Stimulated activated CD8-positive, alpha-beta memory T cell treated with anti-CD3 and anti-CD28 coated beads, Interleukin-2, amount 100 ng/mL, for 48 hours (primary cell): ENCODE measurements around the gene UBQLN4.
"Not testable (repeated sequence)": the region's sequence is repeated elsewhere in the genome, so short reads cannot be mapped to it uniquely, and the experiment has no call there.

ENCODE experiments used
- DNase-seq, 2 donors: peaks; one replicate each; pipeline ENCODE4 v3.0.0-alpha.2; 2020; ENCODE audit warnings: low read depth in 2 of 2

UBQLN4 gene

DNA sequence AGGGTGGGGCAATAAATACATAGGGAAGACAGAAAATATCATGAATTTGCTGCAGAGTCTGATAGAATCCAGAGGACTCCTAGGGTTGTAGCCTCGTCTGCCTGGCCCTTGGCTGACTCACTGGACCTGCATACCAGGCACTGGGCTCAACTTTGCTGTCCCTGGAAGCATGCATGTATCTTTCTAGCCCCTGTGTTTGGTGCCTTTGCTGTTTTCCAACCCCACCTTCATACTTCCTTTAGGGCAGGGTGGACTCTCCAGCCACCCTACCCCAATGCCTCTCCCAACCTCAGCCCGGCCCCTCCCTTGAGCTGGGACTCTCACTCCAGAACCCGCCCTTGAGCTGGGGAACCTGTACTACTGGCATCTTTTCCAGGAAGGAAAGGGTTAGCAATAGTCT is 8.6 kb upstream of the UBQLN4 start:
- DNase-seq, result no peak

GRCh38 chr1:156060937-156061636 is 7.5 kb upstream of the UBQLN4 start, which contains the start of gene RAB25:
Gene RAB25 (plus strand): TSS chr1:156061160. CDS start chr1:156061401, 241 bp downstream.
- DNase-seq, result no peak

- DNase-seq, result no peak
Measured at GRCh38 chr1:156056326-156056849, 2.8 kb upstream of the UBQLN4 start.

- DNase-seq, result no peak
Measured at GRCh38 chr1:156055281-156056048, 1.9 kb upstream of the UBQLN4 start.

DNA sequence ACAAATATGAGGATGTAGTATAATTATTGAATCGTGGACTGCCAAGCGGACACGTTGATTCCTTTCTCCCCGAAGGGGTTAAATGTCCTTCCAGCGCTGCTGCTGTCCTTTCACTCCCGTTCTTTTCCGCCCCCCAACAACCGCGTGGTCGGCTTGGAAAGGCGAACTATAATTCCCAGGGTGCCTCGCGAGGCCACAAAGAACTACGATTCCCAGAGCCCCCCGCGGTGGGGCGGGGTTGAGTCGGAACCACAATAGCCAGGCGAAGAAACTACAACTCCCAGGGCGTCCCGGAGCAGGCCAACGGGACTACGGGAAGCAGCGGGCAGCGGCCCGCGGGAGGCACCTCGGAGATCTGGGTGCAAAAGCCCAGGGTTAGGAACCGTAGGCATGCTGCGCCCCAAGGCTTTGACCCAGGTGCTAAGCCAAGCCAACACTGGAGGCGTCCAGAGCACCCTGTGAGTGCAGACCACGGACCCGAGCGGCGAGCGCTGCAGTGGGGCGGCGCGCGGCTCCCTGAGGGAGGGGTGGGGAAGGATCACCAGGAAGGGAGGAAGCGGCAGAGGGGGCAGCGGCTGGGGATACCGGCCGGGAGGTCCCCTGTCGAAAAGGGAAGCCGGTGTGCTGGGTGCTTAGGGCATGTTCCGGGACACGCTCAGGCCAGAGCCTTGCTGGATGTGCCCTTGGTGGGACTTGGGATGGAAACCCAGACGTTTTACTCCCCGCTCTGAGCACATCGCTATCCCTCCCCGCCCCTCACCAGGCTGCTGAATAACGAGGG is 1.1 kb upstream of the UBQLN4 start, which contains the start of gene LAMTOR2:
LAMTOR2 (plus strand) TSS at position 283 of the 781 bp plus-strand sequence; CDS start at position 391, 108 bp downstream.
- DNase-seq, result peak; percentile 95 to 96

GRCh38 chr1:156052862-156053767 is 483 bp downstream of the UBQLN4 start:
- peak; percentile 55 to 62 for DNase-seq

DNA sequence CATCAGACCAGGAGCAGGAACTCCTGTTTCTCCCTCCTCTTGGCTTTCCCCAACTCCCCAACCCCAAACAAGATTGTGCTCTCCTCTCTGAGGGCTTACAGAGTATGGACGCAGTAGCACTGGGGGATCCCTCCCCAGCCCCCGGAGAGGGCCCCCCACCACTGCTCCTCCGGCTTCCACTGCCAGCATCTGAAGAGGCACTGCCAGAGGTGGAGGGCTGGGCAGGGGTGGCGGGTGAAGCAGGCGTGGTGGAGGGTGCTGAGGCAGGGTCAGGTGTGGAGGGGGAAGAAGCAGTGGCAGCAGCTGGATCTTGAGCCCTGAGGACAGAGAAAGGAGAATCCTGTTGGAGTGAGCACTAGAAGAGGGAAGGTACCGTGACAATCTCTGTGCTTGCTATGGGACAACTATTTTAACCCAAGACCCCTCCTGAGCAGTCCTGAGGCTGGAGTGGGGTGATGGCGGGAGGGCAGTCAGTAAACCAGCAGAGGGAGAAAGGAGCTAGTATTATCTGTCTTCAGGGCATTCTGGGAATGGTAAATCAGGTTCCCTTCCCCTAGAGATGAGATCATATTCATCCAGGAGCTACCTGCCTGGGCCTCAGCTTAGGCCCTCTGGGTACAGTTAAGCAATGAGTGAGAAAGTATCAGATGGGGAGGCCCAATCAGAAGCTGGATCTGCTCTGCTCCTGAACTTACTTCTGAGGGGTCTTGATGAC is 2.4 kb downstream of the UBQLN4 start:
- DNase-seq, result no peak

DNA sequence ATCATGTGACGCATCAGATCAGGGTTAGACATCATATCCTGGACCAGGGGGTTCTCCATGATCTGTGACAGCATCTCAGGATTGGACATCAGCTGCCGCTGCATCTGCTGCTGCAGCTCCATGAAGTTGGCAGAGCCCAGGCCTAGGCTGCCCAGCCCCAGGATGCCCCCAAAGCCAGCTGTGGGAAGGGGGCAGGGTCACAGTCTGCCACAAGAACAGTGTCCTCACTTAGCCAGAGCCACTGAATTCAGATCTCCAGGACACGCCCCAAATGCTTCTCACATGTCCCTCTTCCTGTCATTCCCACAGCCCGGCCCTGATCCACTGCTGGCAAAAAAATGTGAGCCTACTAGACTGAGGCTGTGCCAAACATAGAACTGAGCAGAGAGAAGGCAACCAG is 3.2 kb downstream of the UBQLN4 start:
- no peak for DNase-seq

DNA sequence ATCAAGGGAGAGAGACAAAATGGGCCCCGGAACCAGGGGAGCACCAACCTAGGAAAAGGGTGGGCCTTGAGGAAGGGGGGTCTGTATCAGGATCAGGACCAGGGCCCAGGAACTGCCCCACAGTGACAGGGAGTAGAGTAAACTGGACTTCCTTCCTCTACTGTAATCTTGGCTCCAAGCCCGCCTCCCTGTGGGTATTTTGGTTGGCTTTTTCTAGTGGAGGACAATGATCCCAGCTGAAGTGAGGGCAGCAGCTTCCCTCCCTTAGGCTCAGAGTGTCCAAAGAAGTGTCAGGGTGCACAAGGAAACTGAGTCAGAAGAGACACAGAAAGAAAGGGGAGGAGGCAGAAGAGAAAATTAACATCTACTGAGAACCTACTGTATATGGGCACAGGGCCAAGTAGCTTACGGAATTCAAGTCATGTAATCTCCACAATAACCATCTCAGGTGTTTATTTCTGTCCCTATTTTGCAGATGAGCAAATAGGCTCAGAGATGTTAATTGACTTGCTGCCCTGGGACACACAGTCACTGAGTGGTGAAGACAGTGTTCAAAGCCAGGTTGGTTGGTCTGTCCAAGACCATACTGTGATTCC is 4.8 kb downstream of the UBQLN4 start:
- DNase-seq, result no peak

DNA sequence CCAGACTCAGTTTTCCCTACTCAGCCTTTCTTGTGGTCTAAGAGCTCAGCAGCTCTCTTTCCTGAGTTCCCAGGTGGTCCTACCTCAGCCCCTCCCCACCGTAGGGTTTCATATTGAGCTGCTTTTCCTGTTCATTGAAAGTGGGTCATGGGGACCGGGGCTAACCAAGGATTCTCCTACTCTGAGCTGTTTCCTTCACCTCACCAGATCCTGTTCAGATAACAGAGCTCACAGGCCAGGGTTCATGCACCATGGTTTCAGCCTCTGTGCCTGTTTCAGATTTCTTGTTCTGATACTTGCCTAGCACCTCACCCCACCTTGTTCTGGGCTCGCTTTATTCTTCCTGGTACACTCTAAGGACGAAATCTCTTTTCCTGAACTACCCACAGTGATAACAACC is 8.5 kb downstream of the UBQLN4 start:
- DNase-seq, result no peak

GRCh38 chr1:156042828-156043227 is 10.8 kb downstream of the UBQLN4 start:
- no peak for DNase-seq

DNA sequence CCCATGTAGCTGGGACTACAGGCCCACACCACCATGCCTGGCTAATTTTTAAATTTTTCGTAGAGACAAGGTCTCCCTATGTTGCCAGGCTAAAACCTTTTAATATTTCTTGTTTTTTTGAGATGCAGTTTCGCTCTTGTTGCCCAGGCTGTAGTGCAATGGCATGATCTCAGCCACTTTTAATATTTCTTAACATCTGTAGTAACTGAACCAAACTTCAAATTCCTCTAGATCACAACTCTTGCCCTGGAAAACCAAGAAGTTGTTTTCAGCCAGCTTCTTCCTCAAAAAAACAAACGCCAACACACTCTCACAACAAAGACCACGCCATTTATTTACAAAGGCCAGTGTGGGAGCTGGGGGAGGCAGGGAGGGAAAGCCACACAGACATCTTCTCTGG is 18.6 kb downstream of the UBQLN4 start:
- DNase-seq, result not testable (repeated sequence)

- no peak for DNase-seq
Measured at GRCh38 chr1:156033011-156033410, 20.6 kb downstream of the UBQLN4 start.

GRCh38 chr1:156026588-156026987 is 27.0 kb downstream of the UBQLN4 start:
- DNase-seq, result no peak

- peak; percentile 16 to 26 for DNase-seq
Measured at GRCh38 chr1:156025876-156026275, 27.7 kb downstream of the UBQLN4 start.

DNA sequence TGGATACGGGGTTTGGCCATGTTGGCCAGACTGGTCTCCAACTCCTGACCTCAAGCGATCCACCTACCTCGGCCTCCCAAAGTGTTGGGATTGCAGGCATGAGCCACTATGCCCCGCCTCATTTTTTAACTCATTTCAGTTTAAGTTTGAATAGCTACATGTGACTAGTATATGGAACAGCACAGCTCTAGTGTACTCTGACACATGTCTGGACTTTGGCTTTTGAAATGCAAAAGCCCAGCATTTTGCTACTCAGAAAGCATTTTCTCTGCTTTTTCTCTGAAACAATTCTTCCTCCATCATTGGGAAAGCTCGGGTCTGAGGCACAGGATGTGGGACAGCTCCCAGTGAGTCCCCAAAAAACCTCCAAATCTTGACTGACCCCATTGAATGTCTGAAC is 28.8 kb downstream of the UBQLN4 start:
- DNase-seq, result no peak

DNA sequence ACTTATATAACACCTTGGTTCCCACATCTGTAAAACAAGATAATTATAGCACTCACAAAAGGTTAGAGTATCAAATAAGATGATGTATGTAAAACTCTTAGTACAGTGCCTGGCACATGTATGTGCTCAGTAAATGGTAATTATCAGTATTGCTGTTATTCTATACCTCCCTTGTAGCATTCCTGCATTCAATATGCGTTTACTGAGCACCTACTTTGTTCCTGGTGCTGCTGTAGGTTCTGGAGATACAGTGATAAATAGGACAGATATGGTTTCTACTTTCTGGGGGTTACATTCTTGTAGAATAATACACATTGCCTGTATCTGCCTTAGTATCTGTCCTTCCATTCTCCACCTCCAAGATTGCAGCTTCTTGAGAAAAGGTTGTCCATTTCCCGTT is 31.6 kb downstream of the UBQLN4 start:
- no peak for DNase-seq

- no peak for DNase-seq
Measured at GRCh38 chr1:156021093-156021428, 32.5 kb downstream of the UBQLN4 start.

GRCh38 chr1:156020293-156021092 is 33.1 kb downstream of the UBQLN4 start, which contains the start of gene SSR2:
Gene SSR2 (minus strand): TSS chr1:156020951. CDS start chr1:156020167, 784 bp downstream.
- DNase-seq, result peak; percentile 60 to 76
